ENCODE measurements around the gene ATP4A.

DNA sequence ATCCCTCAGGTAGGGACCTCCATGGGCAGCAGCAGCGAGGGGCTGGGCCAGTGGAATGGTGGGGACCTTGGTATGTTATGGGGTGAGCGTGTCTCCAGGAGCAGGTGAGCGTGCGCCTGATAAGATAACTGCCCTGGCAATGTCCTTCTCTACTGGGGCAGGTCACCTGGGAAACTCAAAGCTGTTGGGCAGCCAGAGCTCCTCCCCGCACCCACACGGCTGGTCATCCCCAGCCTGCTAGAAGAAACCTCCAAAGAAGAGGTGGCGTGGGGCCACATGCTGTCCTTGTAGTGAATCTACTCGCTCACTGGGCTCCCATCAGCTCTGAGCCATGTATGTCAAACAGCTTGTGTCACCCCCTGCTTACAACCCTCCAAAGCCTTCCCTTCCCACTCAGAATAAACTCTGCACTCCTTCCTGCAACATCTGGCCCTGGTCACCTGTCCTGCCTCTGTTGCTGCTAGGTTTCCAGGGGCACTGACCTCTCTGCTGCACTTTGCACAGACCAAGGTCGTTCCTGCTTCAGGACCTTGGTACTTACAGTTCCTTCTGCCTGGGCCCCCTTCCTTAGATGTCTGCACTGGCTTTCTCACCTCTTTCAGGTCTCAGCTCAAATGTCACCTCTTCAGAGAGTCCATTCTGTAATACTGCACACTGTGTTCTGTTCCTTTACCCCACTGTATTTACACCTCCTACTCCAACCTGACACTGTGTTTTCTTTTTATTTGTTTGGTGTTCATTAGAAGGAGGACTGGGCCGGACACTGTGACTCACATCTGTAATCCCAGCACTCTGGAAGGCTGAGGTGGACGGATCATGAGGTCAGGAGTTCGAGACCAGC, 1.8 kb upstream of the ATP4A start:
- TF ChIP-seq, protein P1, sequence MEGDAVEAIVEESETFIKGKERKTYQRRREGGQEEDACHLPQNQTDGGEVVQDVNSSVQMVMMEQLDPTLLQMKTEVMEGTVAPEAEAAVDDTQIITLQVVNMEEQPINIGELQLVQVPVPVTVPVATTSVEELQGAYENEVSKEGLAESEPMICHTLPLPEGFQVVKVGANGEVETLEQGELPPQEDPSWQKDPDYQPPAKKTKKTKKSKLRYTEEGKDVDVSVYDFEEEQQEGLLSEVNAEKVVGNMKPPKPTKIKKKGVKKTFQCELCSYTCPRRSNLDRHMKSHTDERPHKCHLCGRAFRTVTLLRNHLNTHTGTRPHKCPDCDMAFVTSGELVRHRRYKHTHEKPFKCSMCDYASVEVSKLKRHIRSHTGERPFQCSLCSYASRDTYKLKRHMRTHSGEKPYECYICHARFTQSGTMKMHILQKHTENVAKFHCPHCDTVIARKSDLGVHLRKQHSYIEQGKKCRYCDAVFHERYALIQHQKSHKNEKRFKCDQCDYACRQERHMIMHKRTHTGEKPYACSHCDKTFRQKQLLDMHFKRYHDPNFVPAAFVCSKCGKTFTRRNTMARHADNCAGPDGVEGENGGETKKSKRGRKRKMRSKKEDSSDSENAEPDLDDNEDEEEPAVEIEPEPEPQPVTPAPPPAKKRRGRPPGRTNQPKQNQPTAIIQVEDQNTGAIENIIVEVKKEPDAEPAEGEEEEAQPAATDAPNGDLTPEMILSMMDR (IDR thresholded peaks at IDR 0.05 in 4 of 5, conservative IDR thresholded peaks at IDR 0.05 in 1 of 5) = no peak
- no peak for TF ChIP-seq POLR2A (IDR thresholded peaks at IDR 0.05)

Data from gastrocnemius medialis (tissue), 4 donors.